Epithelial cell of proximal tubule (primary cell): ENCODE results near the gene JMJD1C. TPM values are rescaled to one million over a fixed set of nuclear protein-coding genes. Genes with fewer than 3 reads are reported as not detected.

Experiments used
- DNase-seq: peaks from one replicate; pipeline ENCODE4 v3.0.0-alpha.2; 2011; ENCODE audit warnings: low read depth
- H3K4me3 ChIP-seq: 2 replicates; pipeline ENCODE4 v1.5.1; 2011; ENCODE audit warnings: low read depth, mild to moderate bottlenecking, low read length
- CTCF ChIP-seq: conservative IDR thresholded peaks from 2 replicates; pipeline ENCODE4 v1.5.1; 2012; ENCODE audit warnings: low read depth, mild to moderate bottlenecking, low read length
- total RNA-seq: library from RNA; depleted of rRNA; stranded (reverse); fragments of >200 nt; gene quantifications from 2 replicates; pipeline ENCODE4 v1.2.3, GENCODE V29; 2015

Gene JMJD1C
- total RNA-seq, 1 donor from 2014 or later, result 56.6 TPM

- DNase-seq, result no peak
- H3K4me3 ChIP-seq, result no peak overlapping the region
- no peak for TF ChIP-seq CTCF
These were observed 215.7 kb downstream of the JMJD1C start for GRCh38 chr10:63250032-63250431.

- TF ChIP-seq CTCF, result no peak
- no peak overlapping the region for H3K4me3 ChIP-seq
- DNase-seq, result no peak
These were observed 218.0 kb downstream of the JMJD1C start for GRCh38 chr10:63247771-63248170.

- no peak for TF ChIP-seq CTCF
- no peak overlapping the region for H3K4me3 ChIP-seq
- no peak for DNase-seq
These were observed 219.4 kb downstream of the JMJD1C start for GRCh38 chr10:63246356-63246755.

- H3K4me3 ChIP-seq, result no peak overlapping the region
These were observed 223.9 kb downstream of the JMJD1C start for GRCh38 chr10:63241841-63242281.

GRCh38 chr10:63240807-63241206, 225.0 kb downstream of the JMJD1C start:
- H3K4me3 ChIP-seq, result no peak overlapping the region
- DNase-seq, result no peak
- TF ChIP-seq CTCF, result no peak

More at GRCh38 chr10:63241841-63242281, 223.9 kb downstream of the JMJD1C start:
- no peak for TF ChIP-seq CTCF
- no peak for DNase-seq

- no peak for DNase-seq
- H3K4me3 ChIP-seq, result no peak overlapping the region
- TF ChIP-seq CTCF, result no peak
These were observed 227.3 kb downstream of the JMJD1C start for GRCh38 chr10:63238501-63238900.

- no peak for TF ChIP-seq CTCF
- no peak overlapping the region for H3K4me3 ChIP-seq
These were observed 228.4 kb downstream of the JMJD1C start for GRCh38 chr10:63237396-63237795.

More at GRCh38 chr10:63237396-63237795, 228.4 kb downstream of the JMJD1C start:
- no peak for DNase-seq
